Mesodermal cell (in vitro differentiated cells): Measurements from ENCODE around the gene ZNF319.

Source experiments
- H3K27ac ChIP-seq: 2 replicates; pipeline ENCODE4 v1.7.0; 2013; ENCODE audit warnings: mild to moderate bottlenecking, low read depth, low read length, moderate library complexity; ENCODE audit not compliant: severe bottlenecking
- H3K36me3 ChIP-seq: 2 replicates; pipeline ENCODE4 v1.7.1; 2013; ENCODE audit warnings: mild to moderate bottlenecking, low read length, moderate library complexity; ENCODE audit not compliant: control insufficient read depth, insufficient read depth
- H3K4me1 ChIP-seq: one replicate; pipeline ENCODE4 v1.7.1; 2013; ENCODE audit warnings: mild to moderate bottlenecking, low read length; ENCODE audit not compliant: insufficient read depth, control insufficient read depth, poor library complexity, severe bottlenecking
- H3K4me3 ChIP-seq: 2 replicates; pipeline ENCODE4 v1.7.0; 2013; ENCODE audit warnings: low read length, control low read depth, mild to moderate bottlenecking; ENCODE audit not compliant: insufficient read depth, poor library complexity, severe bottlenecking; ENCODE audit errors: extremely low read depth
- H3K9me3 ChIP-seq: 2 replicates; pipeline ENCODE4 v1.7.1; 2013; ENCODE audit warnings: mild to moderate bottlenecking, low read length, moderate library complexity; ENCODE audit not compliant: control insufficient read depth
- WGBS, 2 experiments: methylation state at CpG; one replicate each; pipeline ENCODE4 v1.1.5; 2013; ENCODE audit warnings: missing lambda C conversion rate in 2 of 2; ENCODE audit not compliant: insufficient coverage in 2 of 2; 5-methylcytosine and 5-hydroxymethylcytosine counted together

Gene ZNF319

DNA sequence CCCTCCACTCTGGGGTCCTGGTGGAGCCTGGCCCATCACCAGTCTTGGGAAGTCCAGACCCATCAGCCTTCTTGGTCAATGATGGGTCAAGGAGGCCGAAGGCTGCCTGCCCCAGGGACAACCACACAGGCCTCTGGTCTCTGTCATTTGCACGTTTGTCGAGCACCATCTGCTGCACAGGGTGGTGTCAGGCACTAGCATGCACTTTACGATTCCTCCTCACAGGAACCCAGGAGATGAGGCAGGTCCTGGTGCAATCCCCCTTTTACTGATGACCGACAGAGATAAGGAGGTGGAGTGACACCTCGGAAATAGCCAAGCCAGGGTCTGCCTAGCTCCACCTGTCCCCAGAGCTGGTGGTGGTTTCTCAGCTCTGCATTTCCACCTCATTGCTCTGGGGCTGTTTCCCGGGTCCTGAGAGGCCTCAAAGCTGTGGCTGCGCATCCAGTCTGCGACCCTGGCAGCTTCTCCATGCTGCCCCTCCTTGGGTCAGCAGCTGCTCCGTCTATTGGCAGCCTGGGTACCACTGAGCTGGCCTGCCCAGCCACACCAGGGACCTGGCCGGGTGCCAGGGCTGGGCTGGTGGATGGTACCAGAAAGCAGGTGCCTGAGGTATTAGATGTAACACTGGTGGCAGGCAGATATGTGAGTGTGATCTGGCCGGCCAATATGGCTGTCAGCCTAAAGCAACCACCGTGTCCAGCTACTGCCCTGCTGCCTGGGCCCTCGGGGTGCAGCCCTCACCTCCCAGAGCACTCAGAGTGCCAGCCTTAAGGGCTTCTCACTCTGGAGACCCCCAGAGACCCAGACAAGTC is 35.1 kb upstream of the ZNF319 start:
- 88 to 94% methylated on average over 12 to 13 of the region's 14 CpGs for WGBS, 2 experiments
- H3K9me3 ChIP-seq, result no peaks in the 10 kb centered on the region
- peaks cover 34% of the 10 kb centered on the region for H3K4me1 ChIP-seq

DNA sequence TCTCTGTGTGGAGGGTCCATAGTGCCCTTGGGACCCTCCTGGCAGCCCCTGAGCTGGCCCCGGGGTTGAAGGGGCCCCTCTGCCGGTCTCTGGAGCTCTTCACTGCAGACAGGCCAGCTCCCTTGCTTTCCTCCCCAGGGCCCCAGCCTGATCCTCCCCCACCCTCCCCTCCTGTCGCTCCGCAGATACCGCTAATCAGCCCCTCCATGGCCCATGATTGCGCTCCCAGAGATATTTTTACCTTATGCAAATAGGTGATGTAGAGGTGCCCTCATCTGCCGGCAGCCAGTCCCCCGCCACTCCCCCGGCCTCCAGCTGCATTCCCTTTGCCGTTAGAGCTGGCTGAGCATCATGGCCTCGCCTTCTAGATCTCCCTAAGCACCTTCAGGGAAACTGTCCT is 34.3 kb upstream of the ZNF319 start:
- H3K36me3 ChIP-seq, result peaks cover 33% of the 10 kb centered on the region
- H3K27ac ChIP-seq, result no peak overlapping the region
- no peaks in the 10 kb centered on the region for H3K9me3 ChIP-seq
- H3K4me1 ChIP-seq, result peaks cover 35% of the 10 kb centered on the region
- 85 to 94% methylated on average over 5 of the region's 11 CpGs for WGBS, 2 experiments
- no peak overlapping the region for H3K4me3 ChIP-seq

More for the DNA sequence above, 35.1 kb upstream of the ZNF319 start:
- no peak overlapping the region for H3K4me3 ChIP-seq
- peaks cover 34% of the 10 kb centered on the region for H3K36me3 ChIP-seq
- H3K27ac ChIP-seq, result no peak overlapping the region

GRCh38 chr16:58034128-58034685 is 33.7 kb upstream of the ZNF319 start:
- H3K9me3 ChIP-seq, result no peaks in the 10 kb centered on the region
- WGBS, 2 experiments, result 94 to 95% methylated on average over 11 to 14 of the region's 14 CpGs
- no peak overlapping the region for H3K4me3 ChIP-seq
- H3K36me3 ChIP-seq, result peaks cover 30% of the 10 kb centered on the region
- peaks cover 35% of the 10 kb centered on the region for H3K4me1 ChIP-seq
- no peak overlapping the region for H3K27ac ChIP-seq

DNA sequence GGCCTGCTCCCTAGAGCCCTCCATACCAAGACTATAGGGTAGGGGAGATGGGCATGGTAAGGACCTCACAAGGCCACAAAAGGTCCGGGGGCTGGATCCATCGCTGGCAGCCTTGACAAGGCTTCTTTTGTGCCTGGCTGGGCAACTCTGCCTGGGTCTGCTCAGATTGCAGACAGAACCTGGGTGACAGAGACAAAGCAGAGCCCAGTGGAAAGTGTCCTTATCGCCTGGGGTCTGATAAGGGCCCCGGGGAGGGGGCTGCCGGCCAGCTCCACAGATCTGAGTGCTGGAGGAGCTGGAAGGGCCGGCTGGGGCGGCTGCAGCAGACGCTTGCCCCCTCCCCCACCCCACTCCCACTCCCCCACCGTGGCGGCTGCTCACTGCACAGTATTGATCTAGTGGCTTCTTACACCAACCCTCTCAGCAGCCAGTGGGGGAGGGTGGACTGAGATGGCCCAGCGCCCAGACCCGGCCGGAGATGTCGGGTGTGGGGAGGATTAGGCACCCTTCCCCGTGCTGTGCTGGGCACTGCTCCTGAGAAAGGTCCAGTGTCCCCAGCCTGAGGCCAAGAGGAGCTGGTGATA is 32.3 kb upstream of the ZNF319 start:
- H3K9me3 ChIP-seq, result no peaks in the 10 kb centered on the region
- H3K36me3 ChIP-seq, result peaks cover 20% of the 10 kb centered on the region
- WGBS, 2 experiments, result 69 to 84% methylated on average over 7 of the region's 15 CpGs
- H3K4me1 ChIP-seq, result peaks cover 43% of the 10 kb centered on the region
- H3K27ac ChIP-seq, result peak overlapping the region; percentile 89
- no peak overlapping the region for H3K4me3 ChIP-seq

DNA sequence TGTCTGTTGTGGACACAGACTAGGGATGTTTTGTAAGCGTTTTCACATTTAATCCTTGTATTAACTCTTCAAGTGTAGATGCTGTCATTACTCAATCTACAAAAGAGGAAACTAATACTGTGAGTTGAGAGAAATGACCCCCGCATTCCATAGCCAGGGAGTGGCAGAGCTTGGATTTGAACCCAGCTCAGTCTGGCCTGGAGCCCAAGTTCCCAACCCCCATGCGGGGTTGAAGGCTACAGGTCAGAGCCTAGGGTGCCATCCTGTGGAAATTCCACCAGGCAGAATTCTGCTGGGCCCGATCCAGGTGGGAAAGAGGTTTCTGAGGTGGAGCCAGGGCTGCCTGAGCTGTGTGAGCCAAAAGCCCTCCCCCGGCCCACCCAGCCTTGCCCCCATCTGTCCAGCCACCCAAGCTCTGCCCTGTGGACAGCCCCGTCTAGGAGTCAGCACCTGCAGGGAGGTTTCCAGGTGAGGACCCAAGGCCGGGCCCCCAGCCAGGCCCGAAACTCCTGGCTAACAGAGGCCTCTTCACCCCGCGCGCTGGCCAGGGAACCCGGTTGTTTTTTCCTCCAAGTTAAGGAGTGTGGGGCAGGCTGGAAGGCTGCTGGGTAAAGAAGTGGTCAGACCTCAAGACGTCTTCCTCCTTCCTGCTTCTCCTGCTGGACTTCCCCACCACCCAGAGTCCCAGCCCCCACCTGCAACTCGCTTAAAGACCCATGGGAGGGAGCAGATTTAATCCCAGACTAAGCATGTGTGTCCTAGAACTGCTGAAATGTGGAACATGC is 30.7 kb upstream of the ZNF319 start:
- 72 to 86% methylated on average over 10 to 12 of the region's 14 CpGs for WGBS, 2 experiments
- peaks cover 46% of the 10 kb centered on the region for H3K4me1 ChIP-seq
- no peak overlapping the region for H3K4me3 ChIP-seq
- H3K9me3 ChIP-seq, result no peaks in the 10 kb centered on the region
- peaks cover 10% of the 10 kb centered on the region for H3K36me3 ChIP-seq
- no peak overlapping the region for H3K27ac ChIP-seq

DNA sequence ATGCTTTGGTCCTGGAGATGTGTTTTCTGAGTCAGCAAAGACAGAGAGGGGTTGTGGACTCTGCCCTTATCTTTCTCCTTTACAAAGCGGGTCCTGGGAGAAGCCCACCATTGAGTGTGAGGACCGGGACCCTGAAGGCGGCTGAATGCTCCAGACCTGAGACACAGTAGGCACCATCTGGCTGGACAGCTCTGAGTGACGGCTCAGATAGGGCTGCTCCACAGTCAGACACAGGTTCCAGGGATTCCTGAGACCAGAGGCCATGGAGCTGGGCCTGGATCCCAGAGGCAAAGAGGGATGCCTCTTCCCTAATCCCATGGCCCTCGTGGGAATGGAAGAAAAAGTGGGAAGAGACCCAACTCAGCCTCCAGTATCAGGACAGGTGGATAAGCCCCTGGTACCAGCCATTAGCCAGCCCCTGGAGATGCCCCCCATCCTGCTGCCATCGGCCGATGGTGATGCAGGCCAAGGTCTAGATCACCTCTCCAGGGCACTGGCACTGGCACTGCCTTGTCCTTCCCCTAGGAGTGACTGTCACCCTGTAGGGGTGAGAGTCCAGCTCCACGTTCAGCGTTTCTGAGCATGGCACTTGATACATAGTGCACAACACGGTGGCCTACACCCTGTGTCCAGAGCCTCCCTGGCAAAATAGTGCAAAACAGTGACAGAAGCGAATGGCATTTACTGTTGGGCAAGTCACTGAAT is 29.8 kb upstream of the ZNF319 start:
- 96 to 97% methylated on average over 10 to 11 of the region's 11 CpGs for WGBS, 2 experiments
- no peaks in the 10 kb centered on the region for H3K9me3 ChIP-seq
- H3K4me1 ChIP-seq, result peaks cover 46% of the 10 kb centered on the region
- peaks cover 10% of the 10 kb centered on the region for H3K36me3 ChIP-seq
- no peak overlapping the region for H3K4me3 ChIP-seq
- no peak overlapping the region for H3K27ac ChIP-seq

- no peak overlapping the region for H3K4me3 ChIP-seq
- no peak overlapping the region for H3K27ac ChIP-seq
- H3K36me3 ChIP-seq, result peaks cover 10% of the 10 kb centered on the region
- WGBS, 2 experiments, result 60 to 80% methylated on average over 1 of the region's 2 CpGs
- no peaks in the 10 kb centered on the region for H3K9me3 ChIP-seq
- H3K4me1 ChIP-seq, result peaks cover 50% of the 10 kb centered on the region
These were observed 28.9 kb upstream of the ZNF319 start for GRCh38 chr16:58029410-58029809.

GRCh38 chr16:58028541-58029070 is 28.1 kb upstream of the ZNF319 start:
- Histone ChIP-seq H3K4me1 (peaks cover 41% of the 10 kb centered on the region), H3K9me3 (no peaks in the 10 kb centered on the region), H3K36me3 (peaks cover 10% of the 10 kb centered on the region), H3K4me3 (no peak overlapping the region), H3K27ac (no peak overlapping the region)
- WGBS, 2 experiments, result 82 to 89% methylated on average over 5 to 6 of the region's 6 CpGs

DNA sequence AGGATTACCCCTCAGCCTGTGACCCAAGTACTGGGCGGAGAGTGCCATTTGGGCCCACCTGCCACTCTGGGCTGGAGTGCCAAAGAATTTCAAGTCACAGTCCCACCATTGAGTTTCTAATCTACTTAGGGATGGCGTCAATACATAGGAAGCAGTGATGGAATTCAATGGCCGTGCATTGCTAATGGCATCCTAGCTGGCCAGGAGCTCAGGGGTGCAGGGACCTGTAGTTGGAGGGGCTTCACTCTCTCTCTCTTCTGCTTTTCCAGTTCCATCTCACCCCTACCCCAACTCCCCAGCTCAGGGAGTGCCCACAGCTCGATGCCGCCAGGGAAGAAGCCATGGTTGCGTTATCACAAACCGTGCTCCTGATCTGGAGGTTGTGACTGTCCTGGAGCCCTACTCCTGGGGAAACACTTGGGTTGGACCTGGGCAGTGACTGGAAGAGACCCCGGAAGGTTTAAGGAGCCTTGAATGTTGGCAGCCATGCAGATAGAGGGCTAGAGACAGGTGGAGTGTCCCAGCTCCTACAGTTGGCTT is 27.5 kb upstream of the ZNF319 start:
- WGBS, 2 experiments, result 82 to 86% methylated on average over 5 to 6 of the region's 8 CpGs
- H3K4me1 ChIP-seq, result peaks cover 43% of the 10 kb centered on the region
- no peaks in the 10 kb centered on the region for H3K9me3 ChIP-seq
- peaks cover 10% of the 10 kb centered on the region for H3K36me3 ChIP-seq
- peak overlapping the region; percentile 71 for H3K4me3 ChIP-seq
- H3K27ac ChIP-seq, result no peak overlapping the region
